H7 (cell line): ENCODE measurements around the gene NOTCH2. TPM values are rescaled to one million over a fixed set of nuclear protein-coding genes. Genes with fewer than 3 reads are reported as not detected.

Experiments used
- DNase-seq: peaks from one replicate; pipeline ENCODE4 v3.0.0; 2012
- H3K27me3 ChIP-seq: 2 replicates; pipeline ENCODE4 v1.6.0; 2011; ENCODE audit warnings: mild to moderate bottlenecking, low read length; ENCODE audit not compliant: control insufficient read depth, insufficient read depth
- H3K36me3 ChIP-seq: replicated peaks from 2 replicates; pipeline ENCODE4 v1.5.1; 2011; ENCODE audit warnings: low read length; ENCODE audit not compliant: control insufficient read depth, insufficient read depth
- H3K4me3 ChIP-seq: 2 replicates; pipeline ENCODE4 v1.5.1; 2011; ENCODE audit warnings: low read depth, mild to moderate bottlenecking, control low read depth, low read length, moderate library complexity; ENCODE audit not compliant: insufficient read depth
- total RNA-seq: library from RNA; depleted of rRNA; stranded (reverse); fragments of >200 nt; shearing (Covaris generic); gene quantifications from 2 replicates; pipeline ENCODE4 v1.2.3, GENCODE V29; 2014

NOTCH2 gene
- total RNA-seq, 1 experiment from 2014 or later, result 52.4 TPM

- no peaks in the 10 kb centered on the region for H3K36me3 ChIP-seq
- no peak for DNase-seq
- H3K27me3 ChIP-seq, result no peaks in the 10 kb centered on the region; the same call in 1 of the 2 replicates
- H3K4me3 ChIP-seq, result no peak overlapping the region
These were observed 185.6 kb downstream of the NOTCH2 start for GRCh38 chr1:119883826-119884225.

- Histone ChIP-seq H3K36me3 (no peaks in the 10 kb centered on the region), H3K4me3 (no peak overlapping the region), H3K27me3 (no peaks in the 10 kb centered on the region; the same call in 1 of the 2 replicates)
- DNase-seq, result no peak
These were observed 187.1 kb downstream of the NOTCH2 start for GRCh38 chr1:119882132-119883049.

GRCh38 chr1:119879510-119880434 is 189.7 kb downstream of the NOTCH2 start:
- H3K36me3 ChIP-seq, result no peaks in the 10 kb centered on the region
- no peak overlapping the region for H3K4me3 ChIP-seq

GRCh38 chr1:119878171-119878570 is 191.3 kb downstream of the NOTCH2 start:
- no peaks in the 10 kb centered on the region for H3K36me3 ChIP-seq
- no peak for DNase-seq
- no peaks in the 10 kb centered on the region; the same call in 1 of the 2 replicates for H3K27me3 ChIP-seq
- H3K4me3 ChIP-seq, result no peak overlapping the region

More at GRCh38 chr1:119879510-119880434, 189.7 kb downstream of the NOTCH2 start:
- DNase-seq, result no peak
- no peaks in the 10 kb centered on the region; the same call in 1 of the 2 replicates for H3K27me3 ChIP-seq

GRCh38 chr1:119874186-119874585 is 195.3 kb downstream of the NOTCH2 start:
- Histone ChIP-seq H3K27me3 (no peaks in the 10 kb centered on the region), H3K36me3 (no peaks in the 10 kb centered on the region), H3K4me3 (no peak overlapping the region)
- DNase-seq, result no peak

- Histone ChIP-seq H3K27me3 (no peaks in the 10 kb centered on the region), H3K36me3 (no peaks in the 10 kb centered on the region), H3K4me3 (no peak overlapping the region)
- no peak for DNase-seq
These were observed 196.1 kb downstream of the NOTCH2 start for GRCh38 chr1:119873135-119874015.

- DNase-seq, result no peak
- no peaks in the 10 kb centered on the region for H3K36me3 ChIP-seq
These were observed 197.6 kb downstream of the NOTCH2 start for GRCh38 chr1:119871881-119872280.

GRCh38 chr1:119870917-119871596 is 198.4 kb downstream of the NOTCH2 start:
- peak; percentile 70 for DNase-seq
- Histone ChIP-seq H3K36me3 (no peaks in the 10 kb centered on the region), H3K4me3 (no peak overlapping the region), H3K27me3 (no peaks in the 10 kb centered on the region; the same call in 1 of the 2 replicates)

More at GRCh38 chr1:119871881-119872280, 197.6 kb downstream of the NOTCH2 start:
- H3K27me3 ChIP-seq, result no peaks in the 10 kb centered on the region
- no peak overlapping the region for H3K4me3 ChIP-seq

- no peak for DNase-seq
- H3K27me3 ChIP-seq, result no peaks in the 10 kb centered on the region; the same call in 1 of the 2 replicates
- H3K4me3 ChIP-seq, result no peak overlapping the region
- no peaks in the 10 kb centered on the region for H3K36me3 ChIP-seq
These were observed 199.5 kb downstream of the NOTCH2 start for GRCh38 chr1:119869995-119870394.

GRCh38 chr1:119868176-119868575 is 201.3 kb downstream of the NOTCH2 start:
- no peak for DNase-seq
- no peak overlapping the region for H3K4me3 ChIP-seq
- H3K36me3 ChIP-seq, result no peaks in the 10 kb centered on the region
- H3K27me3 ChIP-seq, result no peaks in the 10 kb centered on the region; the same call in 1 of the 2 replicates

- DNase-seq, result no peak
- Histone ChIP-seq H3K36me3 (no peaks in the 10 kb centered on the region), H3K4me3 (no peak overlapping the region), H3K27me3 (no peaks in the 10 kb centered on the region; the same call in 1 of the 2 replicates)
These were observed 203.0 kb downstream of the NOTCH2 start for GRCh38 chr1:119866451-119866850.

- H3K27me3 ChIP-seq, result no peaks in the 10 kb centered on the region; the same call in 1 of the 2 replicates
- DNase-seq, result no peak
- H3K36me3 ChIP-seq, result no peaks in the 10 kb centered on the region
- H3K4me3 ChIP-seq, result no peak overlapping the region
These were observed 203.8 kb downstream of the NOTCH2 start for GRCh38 chr1:119865627-119866026.

- Histone ChIP-seq H3K4me3 (no peak overlapping the region), H3K27me3 (no peaks in the 10 kb centered on the region; the same call in 1 of the 2 replicates), H3K36me3 (no peaks in the 10 kb centered on the region)
- DNase-seq, result no peak
These were observed 207.2 kb downstream of the NOTCH2 start for GRCh38 chr1:119862276-119862675.
